CD14-positive monocyte (primary cell): ENCODE measurements around the gene SPATA12. TPM values are rescaled to one million over a fixed set of nuclear protein-coding genes. Genes with fewer than 3 reads are reported as not detected.

Experiments used
- DNase-seq, 3 donors: peaks; one replicate each; pipeline ENCODE4 v3.0.0-alpha.2; 2011 to 2022
- H2AFZ ChIP-seq: 2 replicates; pipeline ENCODE4 v1.6.0; 2012; ENCODE audit warnings: mild to moderate bottlenecking, low read depth, low read length, inconsistent platforms; ENCODE audit not compliant: insufficient read depth, poor library complexity, severe bottlenecking
- H3K27ac ChIP-seq, 2 donors: 1 replicate in 1 of 2; 2 replicates in 1 of 2; pipeline ENCODE4 v1.5.1; 2012 to 2013; ENCODE audit warnings: low read length in 2 of 2, control low read depth in 1 of 2, inconsistent platforms in 1 of 2, low read depth in 1 of 2, mild to moderate bottlenecking in 1 of 2
- H3K27me3 ChIP-seq, 2 donors: one replicate each; pipeline versions ENCODE4 v1.6.0 to v1.6.1; 2011 to 2013; ENCODE audit warnings: low read length in 2 of 2; ENCODE audit not compliant: control insufficient read depth in 2 of 2, insufficient read depth in 2 of 2
- H3K36me3 ChIP-seq, 2 donors: replicated peaks in 1 of 2; 1 replicate in 1 of 2; 2 replicates in 1 of 2; pipeline versions ENCODE4 v1.5.1 to v1.6.1; 2012 to 2013; ENCODE audit warnings: low read length in 2 of 2, control low read depth in 1 of 2, inconsistent platforms in 1 of 2, mild to moderate bottlenecking in 1 of 2; ENCODE audit not compliant: insufficient read depth in 2 of 2, control insufficient read depth in 1 of 2
- H3K4me1 ChIP-seq, 2 donors: 1 replicate in 1 of 2; 2 replicates in 1 of 2; pipeline versions ENCODE4 v1.5.1 to v1.6.1; 2012 to 2013; ENCODE audit warnings: low read length in 2 of 2, control low read depth in 1 of 2, inconsistent platforms in 1 of 2, mild to moderate bottlenecking in 1 of 2, moderate library complexity in 1 of 2; ENCODE audit not compliant: insufficient read depth in 2 of 2, control insufficient read depth in 1 of 2
- H3K4me2 ChIP-seq: replicated peaks from 2 replicates; pipeline ENCODE3; 2012; ENCODE audit warnings: low read length, moderate library complexity, mild to moderate bottlenecking; ENCODE audit not compliant: poor library complexity, severe bottlenecking; ENCODE audit errors: extremely low read depth
- H3K4me3 ChIP-seq, 3 experiments: fragments of 200-600 bp in 1 of 3; sonication (generic) in 1 of 3; replicated peaks in 1 of 3; 1 replicate in 2 of 3; 2 replicates in 1 of 3; pipeline ENCODE4 v1.5.1; 2011 to 2013; ENCODE audit warnings: low read length in 3 of 3, mild to moderate bottlenecking in 3 of 3, control low read depth in 2 of 3, low read depth in 2 of 3, inconsistent platforms in 1 of 3, moderate library complexity in 1 of 3
- H3K79me2 ChIP-seq: 2 replicates; pipeline ENCODE4 v1.6.0; 2012; ENCODE audit warnings: mild to moderate bottlenecking, control low read depth, inconsistent platforms, low read length, moderate library complexity; ENCODE audit not compliant: insufficient read depth
- H3K9ac ChIP-seq: 2 replicates; pipeline ENCODE4 v1.6.0; 2017; ENCODE audit warnings: low read length, mild to moderate bottlenecking; ENCODE audit not compliant: insufficient read depth, poor library complexity, severe bottlenecking
- H3K9me3 ChIP-seq, 2 donors: replicated peaks in 1 of 2; 1 replicate in 1 of 2; 2 replicates in 1 of 2; pipeline versions ENCODE4 v1.5.1 to v1.6.1; 2012 to 2013; ENCODE audit warnings: low read length in 2 of 2, control low read depth in 1 of 2; ENCODE audit not compliant: control insufficient read depth in 1 of 2, insufficient read depth in 1 of 2
- H4K20me1 ChIP-seq: 2 replicates; pipeline ENCODE4 v1.6.0; 2012; ENCODE audit warnings: mild to moderate bottlenecking, low read length, control low read depth, moderate library complexity; ENCODE audit not compliant: insufficient read depth
- H3K27ac Mint-ChIP-seq, 7 donors: one replicate each; pipeline ENCODE4 v1.8.0; 2020; ENCODE audit warnings: mild to moderate bottlenecking in 7 of 7, mixed read lengths in 7 of 7, moderate library complexity in 6 of 7, inconsistent platforms in 2 of 7
- H3K27me3 Mint-ChIP-seq, 3 donors: one replicate each; pipeline ENCODE4 v1.8.0; 2021 to 2022; ENCODE audit warnings: low read depth in 3 of 3, mild to moderate bottlenecking in 3 of 3, mixed read lengths in 3 of 3, moderate library complexity in 3 of 3, inconsistent platforms in 1 of 3
- H3K36me3 Mint-ChIP-seq, 2 donors: one replicate each; pipeline ENCODE4 v1.8.0; 2020; ENCODE audit warnings: mixed read lengths in 2 of 2, inconsistent platforms in 1 of 2, mild to moderate bottlenecking in 1 of 2
- H3K4me1 Mint-ChIP-seq: one replicate; pipeline ENCODE4 v1.8.0; 2020; ENCODE audit warnings: mild to moderate bottlenecking, mixed read lengths
- H3K4me3 Mint-ChIP-seq, 2 donors: one replicate each; pipeline ENCODE4 v1.8.0; 2020; ENCODE audit warnings: mild to moderate bottlenecking in 2 of 2, mixed read lengths in 2 of 2, moderate library complexity in 1 of 2
- H3K9me3 Mint-ChIP-seq, 7 donors: one replicate each; pipeline ENCODE4 v1.8.0; 2020 to 2022; ENCODE audit warnings: mixed read lengths in 7 of 7, mild to moderate bottlenecking in 6 of 7, moderate library complexity in 6 of 7, inconsistent platforms in 2 of 7
- CTCF ChIP-seq: fragments of 200-600 bp; IDR thresholded peaks from one replicate; pipeline ENCODE4 v1.8.0; 2022; ENCODE audit warnings: antibody characterized with exemption, mild to moderate bottlenecking
- WGBS: methylation state at CpG from one replicate; pipeline ENCODE4 v1.1.5; 2013; ENCODE audit warnings: missing lambda C conversion rate; ENCODE audit not compliant: insufficient coverage; 5-methylcytosine and 5-hydroxymethylcytosine counted together
- intact Hi-C, 2 donors: fragments of 100-400 bp; cut with micrococcal nuclease; formaldehyde crosslinking; loops; one replicate each; pipeline versions ENCODE4 v1.15.0 to v1.15.1; 2023
- polyA plus RNA-seq, 3 donors: library from polyadenylated mRNA; depleted of rRNA in 1 of 3; unstranded in 2 of 3; stranded (reverse) in 1 of 3; fragments of 300-500 nt in 2 of 3; fragments of >200 nt in 1 of 3; fragmentation: Illumina TruSeq in 2 of 3; gene quantifications; 1 replicate in 2 of 3; 2 replicates in 1 of 3; pipeline ENCODE4 v1.2.3, GENCODE V29; 2012 to 2021

The SPATA12 gene
- polyA plus RNA-seq, 3 donors, result 0.07 to 0.16 (median 0.10) TPM

GRCh38 chr3:57065588-57065987, 5.1 kb downstream of the SPATA12 start:
- peak overlapping the region in 1 of 7 donors; percentile 20 for H3K27ac Mint-ChIP-seq
- no peak for TF ChIP-seq CTCF
- H4K20me1 ChIP-seq, result no peaks in the 10 kb centered on the region
- H3K79me2 ChIP-seq, result no peaks in the 10 kb centered on the region
- no peaks in the 10 kb centered on the region for H3K9me3 ChIP-seq
- peaks cover 0 to 6% of the 10 kb centered on the region in 2 donors for H3K36me3 Mint-ChIP-seq
- WGBS, result 100% methylated on average over 3 of the region's 3 CpGs
- H3K4me2 ChIP-seq, result no peak overlapping the region
- peaks cover 57% of the 10 kb centered on the region for H3K4me1 Mint-ChIP-seq
- intact Hi-C loops, result no loop called here
- H3K9me3 Mint-ChIP-seq, result peaks cover 0 to 2% (median 0%) of the 10 kb centered on the region in 7 donors
- DNase-seq, result no peak
- H3K27me3 ChIP-seq, result no peaks in the 10 kb centered on the region
- no peak overlapping the region for H3K9ac ChIP-seq
- H3K4me3 Mint-ChIP-seq, result no peak overlapping the region
- no peaks in the 10 kb centered on the region for H3K36me3 ChIP-seq
- H3K4me3 ChIP-seq, result no peak overlapping the region
- H3K27ac ChIP-seq, result no peak overlapping the region
- H2AFZ ChIP-seq, result no peak overlapping the region
- H3K4me1 ChIP-seq, result peaks cover 52 to 64% of the 10 kb centered on the region in 2 donors
- H3K27me3 Mint-ChIP-seq, result peaks cover 0 to 3% (median 0%) of the 10 kb centered on the region in 3 donors

GRCh38 chr3:57066471-57066870, 6.0 kb downstream of the SPATA12 start:
- Histone ChIP-seq H3K27ac (no peak overlapping the region), H3K4me2 (no peak overlapping the region), H3K36me3 (no peaks in the 10 kb centered on the region), H3K27me3 (no peaks in the 10 kb centered on the region), H4K20me1 (no peaks in the 10 kb centered on the region), H3K9me3 (no peaks in the 10 kb centered on the region), H2AFZ (no peak overlapping the region), H3K4me1 (peaks cover 46 to 56% of the 10 kb centered on the region in 2 donors), H3K4me3 (no peak overlapping the region), H3K9ac (no peak overlapping the region), H3K79me2 (no peaks in the 10 kb centered on the region)
- Mint-ChIP-seq H3K36me3 (peaks cover 0 to 6% of the 10 kb centered on the region in 2 donors), H3K27ac (peak overlapping the region in 1 of 7 donors; percentile 4), H3K4me1 (peaks cover 49% of the 10 kb centered on the region), H3K9me3 (peaks cover 0 to 5% (median 0%) of the 10 kb centered on the region in 7 donors), H3K27me3 (peaks cover 0 to 2% (median 0%) of the 10 kb centered on the region in 3 donors), H3K4me3 (no peak overlapping the region)
- no CpG with 5 or more reads among the region's 6 CpGs for WGBS
- no peak for DNase-seq
- intact Hi-C loops, result no loop called here
- no peak for TF ChIP-seq CTCF
